IPS-11a (cell line): Measurements from ENCODE around the gene ATF7.

Experiments
- H3K4me3 ChIP-seq: one replicate; pipeline ENCODE4 v1.5.1; 2013; ENCODE audit warnings: low read depth, low read length, control low read depth

Gene ATF7

DNA sequence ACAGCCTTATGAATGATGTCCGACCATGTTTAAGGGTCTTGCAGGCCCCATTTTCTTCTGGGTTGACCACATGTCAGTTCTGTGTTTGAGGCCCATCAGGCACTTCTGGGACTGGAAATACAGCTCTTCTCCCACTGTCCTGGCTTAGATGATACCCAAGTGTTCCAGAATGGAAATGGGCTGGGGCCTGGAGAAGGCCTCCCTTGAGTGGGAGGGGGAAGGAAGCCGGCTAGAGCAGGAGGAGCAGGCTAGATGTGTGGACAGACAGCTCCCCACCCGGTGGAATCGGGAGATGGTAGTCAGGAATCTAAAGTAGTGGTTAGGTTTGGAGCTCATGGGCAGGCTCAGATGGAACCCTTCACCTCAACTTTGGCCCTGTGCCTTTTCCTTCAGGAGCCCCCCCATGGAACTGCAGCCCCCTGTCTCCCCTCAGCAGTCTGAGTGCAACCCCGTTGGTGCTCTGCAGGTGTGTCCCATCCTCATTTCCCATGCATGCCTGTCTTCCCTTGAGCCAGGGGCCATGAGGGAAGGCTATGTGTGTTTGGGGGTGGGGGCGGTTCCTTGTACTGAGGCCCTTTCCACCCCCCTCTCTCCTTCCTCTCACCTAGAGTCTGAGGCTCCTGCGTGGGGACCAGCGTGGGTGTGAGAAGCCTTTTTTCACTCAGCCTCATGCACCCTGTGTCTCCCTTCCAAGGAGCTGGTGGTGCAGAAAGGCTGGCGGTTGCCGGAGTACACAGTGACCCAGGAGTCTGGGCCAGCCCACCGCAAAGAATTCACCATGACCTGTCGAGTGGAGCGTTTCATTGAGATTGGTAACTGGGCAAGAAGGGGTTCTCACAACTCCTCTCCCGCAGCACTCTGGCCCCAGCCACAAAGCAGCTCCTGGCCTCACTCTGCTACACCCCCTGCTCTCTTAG is 121.9 kb downstream of the ATF7 start:
- no peak overlapping the region for H3K4me3 ChIP-seq

DNA sequence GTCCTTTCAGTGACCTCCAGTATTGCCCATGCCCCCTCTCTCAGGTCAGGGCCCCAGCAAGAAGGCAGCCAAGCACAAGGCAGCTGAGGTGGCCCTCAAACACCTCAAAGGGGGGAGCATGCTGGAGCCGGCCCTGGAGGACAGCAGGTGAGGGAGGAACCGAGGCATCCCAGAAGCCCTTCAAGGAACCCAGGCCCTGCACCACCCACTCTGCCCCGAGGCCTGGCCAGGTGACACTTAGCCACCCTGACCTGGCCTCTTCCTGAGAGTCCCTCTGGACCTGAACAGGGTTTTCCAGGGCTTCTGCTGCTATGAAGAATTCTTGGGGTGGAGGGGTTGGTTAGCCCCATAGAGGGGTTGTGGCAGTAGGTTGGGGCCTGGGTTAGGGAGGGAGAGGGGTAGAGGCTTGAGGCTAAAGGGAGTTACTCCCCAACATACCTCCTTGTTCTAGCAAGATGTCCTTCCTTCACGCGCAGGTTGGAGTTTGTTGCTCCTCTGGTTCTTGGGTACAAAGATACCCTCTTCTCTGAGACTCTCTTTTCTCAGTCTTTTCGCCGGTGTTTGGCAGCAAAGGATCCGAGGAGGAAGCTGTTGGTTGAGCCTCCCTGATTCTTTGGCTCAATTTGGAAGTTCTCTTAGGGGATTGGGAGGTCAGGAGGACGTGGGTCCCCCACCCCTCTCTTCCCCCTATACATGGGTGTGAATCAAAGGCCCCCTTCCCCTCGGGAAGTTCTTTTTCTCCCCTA is 123.0 kb downstream of the ATF7 start:
- no peak overlapping the region for H3K4me3 ChIP-seq

DNA sequence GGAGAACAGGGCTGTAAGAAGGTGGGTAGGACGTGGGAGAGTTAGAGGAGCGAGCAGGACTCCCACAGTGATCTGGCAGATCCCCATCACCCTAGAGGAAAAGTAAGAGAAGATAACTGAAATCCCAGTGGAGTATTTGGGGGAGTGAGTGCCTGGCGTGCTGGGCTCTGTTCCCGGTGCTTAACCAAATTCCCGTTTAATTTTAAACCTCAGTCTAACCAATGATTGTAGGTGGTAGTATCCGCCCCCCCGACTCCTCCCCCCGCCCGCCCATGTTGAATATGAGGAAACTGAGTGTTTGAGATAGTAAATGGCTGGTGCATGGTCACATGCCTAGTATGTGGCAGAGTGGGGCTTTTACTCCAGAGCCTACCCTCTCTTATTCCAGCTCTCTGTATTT is 123.9 kb downstream of the ATF7 start:
- no peak overlapping the region for H3K4me3 ChIP-seq

GRCh38 chr12:53501615-53502181 is 124.5 kb downstream of the ATF7 start:
- peak overlapping the region; percentile 59 for H3K4me3 ChIP-seq

- peak within 1 kb of the TSS; percentile 63 for H3K4me3 ChIP-seq
Observed at GRCh38 chr12:53500776-53501614, 125.2 kb downstream of the ATF7 start, which contains the start of gene TARBP2. TSS of gene TARBP2 (plus strand) at chr12:53501283. CDS start at chr12:53501409, 126 bp downstream.

DNA sequence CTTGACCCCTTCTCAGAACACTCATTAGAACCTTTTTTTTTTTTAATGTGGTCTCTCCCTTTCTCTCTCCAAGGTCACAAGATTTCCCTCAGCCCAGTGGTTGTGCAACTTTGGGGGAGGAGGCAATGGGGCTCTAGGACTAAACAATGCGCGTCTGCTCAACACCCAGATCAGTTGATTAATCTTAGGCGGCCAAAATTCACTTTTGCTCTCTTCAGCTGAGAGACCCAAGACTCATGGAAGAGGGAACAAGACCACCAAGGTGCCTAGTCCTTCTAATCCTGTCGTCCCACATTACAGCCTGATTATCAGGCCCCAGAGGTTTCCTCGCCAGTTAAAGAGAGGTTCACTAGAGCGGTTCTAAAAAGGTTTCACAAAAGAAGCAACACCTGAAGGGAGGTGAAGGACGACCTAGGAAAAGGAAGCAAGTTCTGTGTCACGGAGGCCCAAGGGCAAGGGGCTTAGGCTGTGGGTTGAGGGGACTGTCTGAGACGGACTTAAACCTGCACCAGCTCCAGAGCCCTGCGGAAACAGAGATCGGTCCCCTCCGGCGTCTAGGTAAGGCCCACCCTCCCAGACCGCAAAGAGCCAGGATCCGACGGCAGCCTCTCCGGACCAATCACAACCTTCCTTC is 125.9 kb downstream of the ATF7 start:
- H3K4me3 ChIP-seq = peak overlapping the region; percentile 63

GRCh38 chr12:53499266-53500141 is 126.7 kb downstream of the ATF7 start, which contains the start of gene MAP3K12:
TSS of gene MAP3K12 (minus strand) at chr12:53499458. CDS start at chr12:53487391, 12,067 bp downstream.
- H3K4me3 ChIP-seq = peak within 1 kb of the TSS; percentile 63

- H3K4me3 ChIP-seq = no peak overlapping the region
Observed at GRCh38 chr12:53498235-53498630, 127.9 kb downstream of the ATF7 start.

DNA sequence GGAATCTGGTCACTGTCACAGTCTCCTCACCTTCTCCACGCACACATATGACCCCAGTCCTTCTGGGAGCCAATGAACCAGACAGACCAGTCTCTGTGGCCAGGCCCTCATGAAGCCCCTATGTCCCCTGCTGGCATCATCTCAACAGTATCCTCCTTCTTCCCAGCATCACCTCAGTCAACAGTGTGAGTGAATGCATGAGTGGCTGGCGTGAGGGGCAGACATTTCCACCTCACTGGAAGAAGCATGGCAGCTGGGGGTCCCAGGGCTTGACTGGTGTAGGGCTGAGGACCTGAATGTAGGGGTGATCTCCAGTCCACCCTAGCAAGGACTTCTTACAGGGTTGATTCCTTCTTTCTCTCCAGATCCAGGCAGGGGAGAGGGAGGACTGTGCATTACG is 128.7 kb downstream of the ATF7 start:
- no peak overlapping the region for H3K4me3 ChIP-seq

DNA sequence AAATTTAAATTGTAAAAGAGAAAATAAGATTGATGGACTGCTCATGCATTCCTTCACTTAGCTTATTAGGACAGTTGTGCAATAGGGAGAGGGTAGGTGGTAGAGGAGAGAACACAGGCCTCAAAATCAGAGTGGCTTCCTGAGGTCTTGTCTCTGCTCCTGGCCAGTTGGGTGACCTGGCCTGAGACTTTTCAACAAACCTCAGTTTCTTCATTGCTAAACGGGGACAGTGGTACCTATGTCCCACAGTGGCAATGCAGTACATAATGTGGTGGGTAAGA is 129.5 kb downstream of the ATF7 start:
- H3K4me3 ChIP-seq = no peak overlapping the region

GRCh38 chr12:53495903-53496751 is 130.1 kb downstream of the ATF7 start:
- no peak overlapping the region for H3K4me3 ChIP-seq

GRCh38 chr12:53493610-53494391 is 132.4 kb downstream of the ATF7 start:
- peak overlapping the region; percentile 55 for H3K4me3 ChIP-seq

DNA sequence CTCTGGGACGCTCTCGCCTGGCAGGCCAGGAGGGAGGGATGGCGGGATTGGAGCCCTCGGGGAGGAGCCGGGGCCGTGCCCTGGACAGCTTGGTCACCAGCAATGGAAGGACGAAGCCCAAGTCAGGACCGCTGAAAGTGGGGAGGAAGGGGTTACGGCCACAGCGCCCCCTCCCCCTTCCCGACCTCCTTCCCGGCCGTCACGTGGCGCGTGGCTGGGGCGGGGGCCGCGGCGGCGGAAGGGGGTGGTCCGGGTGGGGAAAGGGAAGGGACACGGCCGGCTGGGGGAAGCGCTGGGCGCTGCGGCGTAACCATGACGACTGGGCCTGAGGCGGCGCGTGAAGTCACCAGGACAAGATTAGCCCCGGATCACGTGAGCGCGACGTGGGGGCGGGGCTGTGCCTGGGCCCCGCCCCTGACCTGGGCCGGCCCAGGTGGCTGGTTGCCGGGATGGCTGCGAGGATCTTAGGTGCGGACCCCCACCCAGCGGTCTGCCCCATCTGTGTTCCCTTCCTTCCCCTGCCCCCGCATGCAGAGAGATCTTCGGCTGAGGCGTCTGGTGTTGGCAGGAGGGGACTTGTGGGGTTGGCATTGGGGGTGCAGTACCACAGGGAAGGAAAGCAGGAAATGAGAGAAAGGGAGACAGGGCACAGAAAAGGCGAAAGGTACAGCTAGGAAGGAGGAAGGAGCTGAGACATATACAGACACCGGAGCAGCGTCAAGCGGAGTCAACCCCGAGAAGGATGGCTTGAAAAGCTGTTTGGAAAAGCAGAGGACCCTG is 133.2 kb downstream of the ATF7 start:
- peak overlapping the region; percentile 55 for H3K4me3 ChIP-seq

DNA sequence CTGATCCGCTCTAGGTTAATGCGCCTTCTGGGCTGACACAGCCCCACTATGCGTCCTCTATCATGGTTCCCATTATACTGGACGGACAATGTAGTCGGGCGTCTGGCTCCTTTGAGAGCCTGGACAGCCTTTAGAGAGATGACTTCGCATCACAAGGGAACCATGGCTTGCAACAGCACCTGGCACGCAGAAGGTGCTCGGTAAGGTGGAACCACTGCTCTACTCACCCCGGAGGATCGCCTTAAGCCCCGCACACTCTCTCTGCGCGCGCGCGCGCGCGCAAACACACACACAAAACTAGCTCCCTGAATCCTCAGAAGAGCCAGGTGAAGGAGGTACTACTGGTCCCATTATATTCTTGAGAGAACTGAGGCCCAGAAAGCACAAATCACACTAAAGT is 134.0 kb downstream of the ATF7 start:
- peak overlapping the region; percentile 28 for H3K4me3 ChIP-seq

DNA sequence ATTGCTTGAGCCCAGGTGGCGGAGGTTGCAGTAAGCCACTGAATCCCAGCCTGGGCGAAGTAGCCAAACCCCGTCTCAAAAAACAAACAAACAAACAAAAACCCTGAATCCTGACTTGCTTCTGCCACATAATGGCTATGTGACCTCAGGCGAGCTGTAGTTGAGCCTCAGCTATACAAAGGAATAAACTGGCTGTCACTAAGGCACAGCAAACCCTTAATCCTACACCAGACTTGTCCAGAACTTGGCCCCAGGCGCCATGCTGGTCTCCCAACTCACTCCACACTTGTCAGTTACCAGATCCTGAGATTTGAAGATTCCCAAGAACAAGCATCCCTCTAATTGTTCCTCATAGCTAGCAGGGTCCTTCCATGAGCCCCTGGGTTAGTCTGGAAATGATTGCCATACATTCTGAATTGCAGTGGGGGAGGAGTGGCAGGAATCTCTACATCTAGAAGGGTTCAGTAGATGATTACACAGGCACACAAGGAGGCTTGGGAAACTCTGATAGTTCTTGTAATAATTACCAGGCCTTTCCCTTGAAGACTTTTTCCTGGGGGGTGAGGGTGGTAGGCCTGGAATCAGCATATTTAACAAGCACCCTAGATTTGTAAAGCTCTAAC is 136.8 kb downstream of the ATF7 start:
- no peak overlapping the region for H3K4me3 ChIP-seq

- H3K4me3 ChIP-seq = no peak overlapping the region
Observed at GRCh38 chr12:53486736-53487487, 139.3 kb downstream of the ATF7 start.
